Ishikawa (cell line): ENCODE data around the gene SAMD14.

Experiments used
- CEBPB ChIP-seq: IDR thresholded peaks from 2 replicates; pipeline ENCODE4 v1.6.1; 2012
- CREB1 ChIP-seq: IDR thresholded peaks from 2 replicates; pipeline ENCODE4 v1.6.1; 2012; ENCODE audit warnings: low read depth
- EGR1 ChIP-seq: IDR thresholded peaks from 2 replicates; pipeline ENCODE4 v1.6.1; 2012
- EP300 ChIP-seq: IDR thresholded peaks from 2 replicates; pipeline ENCODE4 v1.6.1; 2012; ENCODE audit warnings: borderline replicate concordance
- FOXM1 ChIP-seq: IDR thresholded peaks from 2 replicates; pipeline ENCODE4 v1.6.1; 2012; ENCODE audit warnings: low read depth, borderline replicate concordance
- NFIC ChIP-seq: IDR thresholded peaks from 2 replicates; pipeline ENCODE4 v1.6.1; 2012
- RAD21 ChIP-seq: IDR thresholded peaks from 2 replicates; pipeline ENCODE4 v1.6.1; 2012; ENCODE audit warnings: low read depth
- TAF1 ChIP-seq: IDR thresholded peaks from 2 replicates; pipeline ENCODE4 v1.6.1; 2012; ENCODE audit warnings: low read depth, mild to moderate bottlenecking
- TCF12 ChIP-seq: IDR thresholded peaks from 2 replicates; pipeline ENCODE4 v1.6.1; 2012; ENCODE audit warnings: low read depth
- TEAD4 ChIP-seq: IDR thresholded peaks from 2 replicates; pipeline ENCODE4 v1.6.1; 2012
- YY1 ChIP-seq: IDR thresholded peaks from 2 replicates; pipeline ENCODE4 v1.6.1; 2012; ENCODE audit warnings: low read depth
- ZBTB7A ChIP-seq: IDR thresholded peaks from 2 replicates; pipeline ENCODE4 v1.6.1; 2012; ENCODE audit warnings: low read depth
- TF ChIP-seq, protein P1 (sequence below): IDR thresholded peaks from 2 replicates; pipeline ENCODE4 v1.6.1; 2012
- TF ChIP-seq, protein P2 (sequence below): IDR thresholded peaks from 2 replicates; pipeline ENCODE4 v1.6.1; 2012; ENCODE audit warnings: low read depth, mild to moderate bottlenecking
- TF ChIP-seq, protein P3 (sequence below): IDR thresholded peaks from 2 replicates; pipeline ENCODE4 v1.6.1; 2012

Gene SAMD14

DNA sequence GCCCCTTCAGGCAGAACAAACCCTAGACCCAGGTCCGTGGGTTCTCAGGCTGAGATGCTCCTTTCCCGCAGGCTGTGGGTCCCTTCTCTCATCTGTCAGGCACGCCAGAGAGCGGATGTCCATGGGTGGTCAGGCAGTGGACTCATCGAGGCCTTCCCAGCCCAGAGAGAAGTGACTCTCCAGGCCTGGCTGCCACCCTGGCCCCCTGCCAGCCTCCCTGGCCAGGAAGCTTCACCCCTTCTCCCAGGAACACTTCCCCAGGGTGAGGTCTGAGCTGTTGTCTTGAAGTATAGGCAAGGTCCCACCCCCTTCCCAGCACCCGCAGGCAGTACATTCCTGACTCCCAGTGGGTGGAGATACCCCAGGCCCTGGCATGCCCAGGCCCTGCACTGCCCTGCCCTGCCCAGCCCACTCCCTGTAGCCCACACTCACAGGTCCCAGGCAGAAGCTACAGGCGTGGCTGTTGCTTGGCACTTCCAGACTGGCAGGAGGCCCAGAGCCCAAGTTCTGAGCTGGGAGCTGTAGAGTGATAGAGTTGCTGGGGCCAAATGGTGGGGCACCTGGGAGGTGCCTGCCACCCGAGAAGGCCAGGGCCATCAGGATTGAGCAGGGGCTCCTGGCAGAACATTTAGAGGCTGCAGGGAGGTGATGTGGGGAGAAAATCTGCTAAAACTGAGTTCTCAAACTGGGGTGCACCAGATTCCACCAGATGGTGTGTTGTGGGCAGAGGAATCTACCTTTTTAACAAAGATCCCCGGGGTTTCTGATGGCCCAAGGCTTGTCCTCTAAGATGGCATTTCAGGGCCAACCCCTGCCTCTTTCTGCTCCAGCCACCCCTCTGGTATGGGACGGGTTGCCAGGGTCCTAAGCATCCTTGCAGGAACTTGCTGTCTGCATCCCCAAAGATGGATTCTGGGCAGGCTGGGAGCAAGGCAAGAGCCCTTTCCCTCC is 67.4 kb downstream of the SAMD14 start:
- TF ChIP-seq ZBTB7A (peak; percentile 83), FOXM1 (no peak), TCF12 (peak; percentile 52; the same call in 1 of the 2 replicates), EP300 (peak; percentile 64; the same call in 1 of the 2 replicates), TEAD4 (peak; percentile 76; the same call in 1 of the 2 replicates), NFIC (peak; percentile 88), RAD21 (peak; percentile 8; the same call in 1 of the 2 replicates), CEBPB (no peak), TAF1 (no peak), EGR1 (no peak), CREB1 (no peak), YY1 (no peak)
- TF ChIP-seq, protein P1, sequence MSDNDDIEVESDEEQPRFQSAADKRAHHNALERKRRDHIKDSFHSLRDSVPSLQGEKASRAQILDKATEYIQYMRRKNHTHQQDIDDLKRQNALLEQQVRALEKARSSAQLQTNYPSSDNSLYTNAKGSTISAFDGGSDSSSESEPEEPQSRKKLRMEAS = 0 out of 2 replicates have a peak, but pooled peaks have one; percentile 37
- TF ChIP-seq, protein P2, sequence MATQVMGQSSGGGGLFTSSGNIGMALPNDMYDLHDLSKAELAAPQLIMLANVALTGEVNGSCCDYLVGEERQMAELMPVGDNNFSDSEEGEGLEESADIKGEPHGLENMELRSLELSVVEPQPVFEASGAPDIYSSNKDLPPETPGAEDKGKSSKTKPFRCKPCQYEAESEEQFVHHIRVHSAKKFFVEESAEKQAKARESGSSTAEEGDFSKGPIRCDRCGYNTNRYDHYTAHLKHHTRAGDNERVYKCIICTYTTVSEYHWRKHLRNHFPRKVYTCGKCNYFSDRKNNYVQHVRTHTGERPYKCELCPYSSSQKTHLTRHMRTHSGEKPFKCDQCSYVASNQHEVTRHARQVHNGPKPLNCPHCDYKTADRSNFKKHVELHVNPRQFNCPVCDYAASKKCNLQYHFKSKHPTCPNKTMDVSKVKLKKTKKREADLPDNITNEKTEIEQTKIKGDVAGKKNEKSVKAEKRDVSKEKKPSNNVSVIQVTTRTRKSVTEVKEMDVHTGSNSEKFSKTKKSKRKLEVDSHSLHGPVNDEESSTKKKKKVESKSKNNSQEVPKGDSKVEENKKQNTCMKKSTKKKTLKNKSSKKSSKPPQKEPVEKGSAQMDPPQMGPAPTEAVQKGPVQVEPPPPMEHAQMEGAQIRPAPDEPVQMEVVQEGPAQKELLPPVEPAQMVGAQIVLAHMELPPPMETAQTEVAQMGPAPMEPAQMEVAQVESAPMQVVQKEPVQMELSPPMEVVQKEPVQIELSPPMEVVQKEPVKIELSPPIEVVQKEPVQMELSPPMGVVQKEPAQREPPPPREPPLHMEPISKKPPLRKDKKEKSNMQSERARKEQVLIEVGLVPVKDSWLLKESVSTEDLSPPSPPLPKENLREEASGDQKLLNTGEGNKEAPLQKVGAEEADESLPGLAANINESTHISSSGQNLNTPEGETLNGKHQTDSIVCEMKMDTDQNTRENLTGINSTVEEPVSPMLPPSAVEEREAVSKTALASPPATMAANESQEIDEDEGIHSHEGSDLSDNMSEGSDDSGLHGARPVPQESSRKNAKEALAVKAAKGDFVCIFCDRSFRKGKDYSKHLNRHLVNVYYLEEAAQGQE = no peak
- TF ChIP-seq, protein P3, sequence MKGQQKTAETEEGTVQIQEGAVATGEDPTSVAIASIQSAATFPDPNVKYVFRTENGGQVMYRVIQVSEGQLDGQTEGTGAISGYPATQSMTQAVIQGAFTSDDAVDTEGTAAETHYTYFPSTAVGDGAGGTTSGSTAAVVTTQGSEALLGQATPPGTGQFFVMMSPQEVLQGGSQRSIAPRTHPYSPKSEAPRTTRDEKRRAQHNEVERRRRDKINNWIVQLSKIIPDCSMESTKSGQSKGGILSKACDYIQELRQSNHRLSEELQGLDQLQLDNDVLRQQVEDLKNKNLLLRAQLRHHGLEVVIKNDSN = no peak

DNA sequence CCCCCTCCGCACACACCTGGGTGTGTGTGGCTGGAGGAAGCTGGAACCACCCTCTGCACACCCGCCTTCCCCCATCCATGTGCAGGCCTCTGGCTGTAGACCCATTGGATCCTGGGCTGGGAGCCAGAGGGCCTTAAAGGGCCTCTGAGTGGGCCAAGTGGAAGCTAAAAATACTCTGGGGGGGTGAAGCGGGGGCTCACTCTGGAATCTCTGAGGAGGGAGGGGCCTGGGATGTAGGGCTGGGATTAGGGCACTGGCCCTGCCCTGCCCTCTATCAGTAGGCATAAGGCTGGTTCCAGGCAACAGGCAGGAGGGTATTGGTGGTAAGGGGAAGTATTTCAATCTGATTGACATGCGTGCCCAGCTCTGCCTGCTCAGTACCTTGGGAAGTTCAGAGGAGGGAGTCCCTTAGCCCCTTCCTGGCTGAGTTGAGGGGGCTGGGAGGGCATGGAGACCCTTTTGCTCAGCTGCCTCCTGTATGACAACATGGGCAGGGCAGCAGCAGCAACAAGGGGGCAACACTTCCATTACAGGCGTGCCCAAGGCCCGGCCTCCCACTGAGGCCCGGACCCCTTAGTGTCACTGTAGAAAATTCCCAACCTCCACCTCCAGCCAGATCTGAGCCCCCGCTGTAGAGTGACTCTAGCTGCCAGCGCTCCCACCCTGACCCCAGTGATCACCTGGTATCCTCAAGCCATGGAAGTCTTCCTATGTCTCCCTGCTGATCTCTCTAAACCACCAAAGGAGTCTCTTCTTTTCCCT is 68.8 kb downstream of the SAMD14 start:
- TF ChIP-seq FOXM1 (no peak), ZBTB7A (peak; percentile 17)
